HepG2 (cell line): ENCODE results near the gene RAB43. TPM values are rescaled to one million over a fixed set of nuclear protein-coding genes. Genes with fewer than 3 reads are reported as not detected.

ENCODE experiments used
- AGO1 ChIP-seq: fragments of 200-400 bp; formaldehyde crosslinking; IDR thresholded peaks from 2 replicates; pipeline ENCODE4 v1.6.1; 2017; ENCODE audit warnings: mild to moderate bottlenecking, low read depth, low read length, moderate library complexity; ENCODE audit not compliant: poor library complexity, severe bottlenecking
- ESRRA ChIP-seq: sonication (generic); formaldehyde crosslinking; IDR thresholded peaks from 2 replicates; pipeline ENCODE4 v1.5.1; 2020; ENCODE audit warnings: mild to moderate bottlenecking, low read depth, missing genetic modification reagents
- HMGXB4 ChIP-seq, 2 experiments: sonication (generic) in 1 of 2; formaldehyde crosslinking in 1 of 2; IDR thresholded peaks; 2 replicates each; pipeline versions ENCODE4 v1.4.0 to v1.6.1; 2018 to 2020; ENCODE audit warnings: missing genetic modification reagents in 2 of 2, borderline replicate concordance in 1 of 2, low read depth in 1 of 2, mild to moderate bottlenecking in 1 of 2, missing biosample characterization in 1 of 2
- MTF2 ChIP-seq: sonication (generic); formaldehyde crosslinking; IDR thresholded peaks from 2 replicates; pipeline ENCODE4 v1.5.0; 2020; ENCODE audit warnings: missing genetic modification reagents, borderline replicate concordance
- MYC ChIP-seq: sonication (generic); formaldehyde crosslinking; IDR thresholded peaks from 2 replicates; pipeline ENCODE4 v1.9.0; 2021; ENCODE audit warnings: missing genetic modification reagents, borderline replicate concordance
- NR0B2 ChIP-seq: sonication (generic); formaldehyde crosslinking; IDR thresholded peaks from 2 replicates; pipeline ENCODE4 v1.4.0; 2020; ENCODE audit warnings: mild to moderate bottlenecking, missing genetic modification reagents
- POLR2A ChIP-seq, 2 experiments: IDR thresholded peaks; 2 replicates each; pipeline ENCODE4 v1.6.1; 2011; ENCODE audit warnings: low read depth in 2 of 2, low read length in 2 of 2, mild to moderate bottlenecking in 1 of 2, moderate library complexity in 1 of 2; ENCODE audit not compliant: insufficient read depth in 1 of 2
- POLR2G ChIP-seq: fragments of 200-400 bp; formaldehyde crosslinking; IDR thresholded peaks from 2 replicates; pipeline ENCODE4 v1.6.1; 2018; ENCODE audit warnings: mild to moderate bottlenecking, low read depth, low read length, moderate library complexity
- RBFOX2 ChIP-seq: fragments of 200-400 bp; formaldehyde crosslinking; IDR thresholded peaks from 2 replicates; pipeline ENCODE4 v1.6.1; 2017; ENCODE audit warnings: low read depth, mild to moderate bottlenecking, low read length
- RBM39 ChIP-seq: fragments of 200-400 bp; formaldehyde crosslinking; IDR thresholded peaks from one replicate; pipeline ENCODE4 v1.6.1; 2018; ENCODE audit warnings: antibody characterized with exemption, mild to moderate bottlenecking, low read depth, low read length; ENCODE audit not compliant: poor library complexity, severe bottlenecking
- SAP130 ChIP-seq: IDR thresholded peaks from 2 replicates; pipeline ENCODE4 v1.6.1; 2016; ENCODE audit warnings: low read depth
- TARDBP ChIP-seq: sonication (generic); formaldehyde crosslinking; IDR thresholded peaks from 2 replicates; pipeline ENCODE4 v1.8.0; 2022; ENCODE audit warnings: mild to moderate bottlenecking, missing genetic modification reagents
- TCF12 ChIP-seq, 2 experiments: fragments of 450-650 bp in 1 of 2; sonication (generic) in 1 of 2; formaldehyde crosslinking in 1 of 2; IDR thresholded peaks; 2 replicates each; pipeline versions ENCODE4 v1.6.1 to v1.8.0; 2017 to 2022; ENCODE audit warnings: antibody characterized with exemption in 1 of 2, mild to moderate bottlenecking in 1 of 2, missing genetic modification reagents in 1 of 2, moderate library complexity in 1 of 2
- ZBTB2 ChIP-seq: sonication (generic); formaldehyde crosslinking; IDR thresholded peaks from 2 replicates; pipeline ENCODE4 v1.8.0; 2022; ENCODE audit warnings: low read depth, missing genetic modification reagents
- ZBTB46 ChIP-seq: sonication (generic); formaldehyde crosslinking; IDR thresholded peaks from 2 replicates; pipeline ENCODE4 v1.4.0; 2020; ENCODE audit warnings: mild to moderate bottlenecking, missing genetic modification reagents, borderline replicate concordance
- ZNF121 ChIP-seq: sonication (generic); formaldehyde crosslinking; IDR thresholded peaks from 2 replicates; pipeline ENCODE4 v1.5.0; 2020; ENCODE audit warnings: mild to moderate bottlenecking, missing genetic modification reagents
- ZNF17 ChIP-seq: sonication (generic); formaldehyde crosslinking; IDR thresholded peaks from 2 replicates; pipeline ENCODE4 v1.5.0; 2020; ENCODE audit warnings: mild to moderate bottlenecking, missing genetic modification reagents
- ZNF34 ChIP-seq: sonication (generic); formaldehyde crosslinking; IDR thresholded peaks from 2 replicates; pipeline ENCODE4 v1.4.0; 2020; ENCODE audit warnings: mild to moderate bottlenecking, missing genetic modification reagents, borderline replicate concordance
- ZNF343 ChIP-seq: sonication (generic); formaldehyde crosslinking; IDR thresholded peaks from 2 replicates; pipeline ENCODE4 v1.4.0; 2020; ENCODE audit warnings: mild to moderate bottlenecking, missing genetic modification reagents
- ZNF598 ChIP-seq: sonication (generic); formaldehyde crosslinking; IDR thresholded peaks from 2 replicates; pipeline ENCODE4 v1.5.1; 2020; ENCODE audit warnings: mild to moderate bottlenecking, missing genetic modification reagents, borderline replicate concordance
- ZNF768 ChIP-seq: sonication (generic); formaldehyde crosslinking; IDR thresholded peaks from 2 replicates; pipeline ENCODE4 v1.4.0; 2020; ENCODE audit warnings: missing genetic modification reagents
- ZNF773 ChIP-seq: sonication (generic); formaldehyde crosslinking; IDR thresholded peaks from 2 replicates; pipeline ENCODE4 v1.4.0; 2020; ENCODE audit warnings: missing genetic modification reagents, borderline replicate concordance
- ZSCAN21 ChIP-seq: sonication (generic); formaldehyde crosslinking; IDR thresholded peaks from 2 replicates; pipeline ENCODE4 v1.8.0; 2022; ENCODE audit warnings: mild to moderate bottlenecking, missing genetic modification reagents, moderate library complexity, borderline replicate concordance
- polyA plus RNA-seq, 8 experiments: library from polyadenylated mRNA; depleted of rRNA in 3 of 8; stranded (reverse) in 7 of 8; unstranded in 1 of 8; fragments of >200 nt; fragmentation: Illumina TruSeq in 4 of 8; extraction: Trizol in 4 of 8; gene quantifications; 2 replicates each; pipeline versions ENCODE4 v1.2.1 to v1.2.3, GENCODE V29; 2011 to 2016; ENCODE audit warnings: low read depth in 4 of 8, missing spikeins in 1 of 8, mixed read lengths in 1 of 8; ENCODE audit not compliant: insufficient read depth in 1 of 8
- total RNA-seq, 5 experiments: library from RNA; depleted of rRNA; stranded (reverse); fragments of >200 nt; fragmentation: Illumina TruSeq; extraction: Trizol; gene quantifications; 2 replicates each; pipeline ENCODE4 v1.2.3, GENCODE V29; 2016; ENCODE audit warnings: low read depth in 1 of 5

RAB43 gene
- total and polyA plus RNA-seq, 2 of the 13 experiments (the other 11 are each of a cell fraction or from before 2014, with no cell fraction given) = 11.8 to 18.4 TPM

GRCh38 chr3:129121016-129121791, 400 bp downstream of the RAB43 start (continued):
- TF ChIP-seq HMGXB4 (CRISPR knock-in tag; IDR thresholded peaks at IDR 0.05; ENCODE audit: borderline replicate concordance in 1 of 2, low read depth in 1 of 2) (no peak), RBM39 (peak; percentile 37), MTF2 (CRISPR knock-in tag) (no peak), MYC (CRISPR knock-in tag) (peak; percentile 49; the same call in 1 of the 2 replicates), TCF12 (IDR thresholded peaks at IDR 0.05) (no peak), TCF12 (CRISPR knock-in tag; IDR thresholded peaks at IDR 0.05) (no peak; the same call in 1 of the 2 replicates), ZNF768 (peak; percentile 56; the same call in 1 of the 2 replicates), RBFOX2 (peak; percentile 82), POLR2G (0 out of 2 replicates have a peak, but pooled peaks have one; percentile 38), SAP130 (CRISPR knock-in tag) (peak; percentile 37; the same call in 1 of the 2 replicates), TARDBP (CRISPR knock-in tag) (no peak), POLR2A (IDR thresholded peaks at IDR 0.05; ENCODE audit: insufficient read depth in 1 of 2, low read depth in 2 of 2, low read length in 2 of 2) (peak; percentile 57 to 69; a peak in 3 of 4 replicates), ZNF343 (no peak), ZNF17 (no peak), NR0B2 (CRISPR knock-in tag) (no peak), ESRRA (CRISPR knock-in tag) (no peak), ZNF598 (CRISPR knock-in tag) (no peak), AGO1 (no peak), ZBTB2 (peak; percentile 92), ZSCAN21 (CRISPR knock-in tag) (no peak), ZNF34 (no peak), ZNF121 (CRISPR knock-in tag) (no peak), ZBTB46 (no peak), ZNF773 (0 out of 2 replicates have a peak, but pooled peaks have one; percentile 44)
